K562 (cell line): ENCODE data around the gene CADM2. TPM values are rescaled to one million over a fixed set of nuclear protein-coding genes. Genes with fewer than 3 reads are reported as not detected.

Experiments used
- ATAC-seq: fragments of 200-7000 bp; cut with Tn5 transposase; 3 replicates; pipeline ENCODE4 v1.9.1; 2020; ENCODE audit warnings: moderate library complexity
- BruUV-seq: library from RNA; stranded (reverse); fragments of 400-500 nt; replicated peaks from 2 replicates; lab custom pipeline; 2021; lab: Mats Ljungman, UMichigan
- CTCF ChIA-PET: fragments of 300-600 bp; formaldehyde crosslinking; extraction: SDS; loops from one replicate; lab custom pipeline; 2021; ENCODE audit warnings: low intra/inter-chr PET ratio; lab: Yijun Ruan, JAX
- POLR2A ChIA-PET: fragments of 300-600, 350-650 bp; sonication (Branson Sonifier 250); formaldehyde crosslinking; extraction: SDS; loops from one replicate; lab custom pipeline; 2021; ENCODE audit warnings: antibody characterized with exemption, inconsistent platforms; lab: Yijun Ruan, JAX
- DNase-seq, 4 experiments: peaks; one replicate each; pipeline versions ENCODE4 v3.0.0 to v3.0.0-alpha.2; 2011 to 2018; ENCODE audit warnings: low spot score in 3 of 4, mixed read lengths in 3 of 4; ENCODE audit errors: extremely low read depth in 1 of 4
- FAIRE-seq: peaks from 2 replicates; lab custom pipeline; 2011; peaks lifted over from hg19 to GRCh38; lab: Jason Lieb, UNC
- H2AFZ ChIP-seq: 2 replicates; pipeline ENCODE4 v1.6.0; 2011; ENCODE audit warnings: low read depth, low read length, control low read depth, inconsistent platforms
- H3K27ac ChIP-seq: fragments of 200-600 bp; 3 replicates; pipeline ENCODE4 v1.8.0; 2011; ENCODE audit warnings: low read depth, mild to moderate bottlenecking, control low read depth, inconsistent platforms, low read length, moderate library complexity, mixed read lengths; ENCODE audit errors: extremely low read depth
- H3K27me3 ChIP-seq, 2 experiments: fragments of 300-600 bp in 1 of 2; 2 replicates in 1 of 2; 3 replicates in 1 of 2; pipeline versions ENCODE4 v1.6.0 to v1.8.0; 2011; ENCODE audit warnings: inconsistent platforms in 2 of 2, low read length in 2 of 2, mild to moderate bottlenecking in 1 of 2, mixed read lengths in 1 of 2, moderate library complexity in 1 of 2; ENCODE audit not compliant: control insufficient read depth in 2 of 2, insufficient read depth in 2 of 2
- H3K36me3 ChIP-seq: fragments of 300-600 bp; 3 replicates; pipeline ENCODE4 v1.8.0; 2011; ENCODE audit warnings: mild to moderate bottlenecking, low read length, inconsistent platforms; ENCODE audit not compliant: control insufficient read depth, insufficient read depth
- H3K4me1 ChIP-seq, 2 experiments: fragments of 200-600 bp in 1 of 2; replicated peaks in 1 of 2; 2 replicates in 1 of 2; 3 replicates in 1 of 2; pipeline versions ENCODE4 v1.5.1 to v1.8.0; 2011; ENCODE audit warnings: inconsistent platforms in 2 of 2, low read length in 2 of 2, mild to moderate bottlenecking in 1 of 2, mixed read lengths in 1 of 2, moderate library complexity in 1 of 2; ENCODE audit not compliant: control insufficient read depth in 2 of 2, insufficient read depth in 2 of 2
- H3K4me2 ChIP-seq: 2 replicates; pipeline ENCODE4 v1.6.1; 2011; ENCODE audit warnings: low read length, control low read depth, inconsistent platforms, mixed read lengths; ENCODE audit not compliant: insufficient read depth
- H3K4me3 ChIP-seq: fragments of 200-600 bp; sonication (generic), shearing (Covaris generic); 2 replicates; pipeline ENCODE4 v1.5.1; 2016; ENCODE audit warnings: control low read depth, inconsistent platforms
- H3K79me2 ChIP-seq: fragments of 200-600 bp; 3 replicates; pipeline ENCODE4 v1.8.0; 2011; ENCODE audit warnings: low read length, inconsistent platforms; ENCODE audit not compliant: control insufficient read depth, insufficient read depth
- H3K9ac ChIP-seq, 2 experiments: 2 replicates each; pipeline versions ENCODE4 v1.6.0 to v1.6.1; 2011; ENCODE audit warnings: low read depth in 2 of 2, low read length in 2 of 2, control low read depth in 1 of 2, inconsistent platforms in 1 of 2, mild to moderate bottlenecking in 1 of 2, mixed read lengths in 1 of 2; ENCODE audit not compliant: insufficient read depth in 1 of 2
- H3K9me1 ChIP-seq: one replicate; pipeline ENCODE4 v1.6.0; 2011; ENCODE audit warnings: inconsistent platforms, mild to moderate bottlenecking, low read length, moderate library complexity; ENCODE audit not compliant: control insufficient read depth, insufficient read depth
- H3K9me3 ChIP-seq: replicated peaks from 2 replicates; pipeline ENCODE4 v1.5.1; 2011; ENCODE audit warnings: low read depth, low read length, inconsistent platforms; ENCODE audit not compliant: control insufficient read depth, insufficient read depth
- H4K20me1 ChIP-seq: replicated peaks from 2 replicates; pipeline ENCODE4 v1.6.1; 2011; ENCODE audit warnings: low read length, inconsistent platforms, mixed read lengths; ENCODE audit not compliant: control insufficient read depth, insufficient read depth
- CREBBP ChIP-seq: IDR thresholded peaks from one replicate; pipeline ENCODE4 v1.6.1; 2012; ENCODE audit warnings: low read depth, mild to moderate bottlenecking, control low read depth, inconsistent platforms, low read length
- FUS ChIP-seq: fragments of 200-400 bp; formaldehyde crosslinking; optimal IDR thresholded peaks from 2 replicates; pipeline ENCODE3; 2017; ENCODE audit warnings: low read depth, low read length
- MTF1 ChIP-seq: fragments of 250-450 bp; sonication (Bioruptor Pico); IDR thresholded peaks from 2 replicates; pipeline ENCODE4 v1.9.0; 2021; ENCODE audit warnings: moderate library complexity, mild to moderate bottlenecking, inconsistent platforms, borderline replicate concordance
- SIRT6 ChIP-seq: IDR thresholded peaks from one replicate; pipeline ENCODE4 v1.6.1; 2012; ENCODE audit warnings: low read depth, mild to moderate bottlenecking, control low read depth, inconsistent platforms, low read length, moderate library complexity
- ZNF76 ChIP-seq: fragments of 250-450 bp; sonication (Bioruptor Pico); IDR thresholded peaks from 2 replicates; pipeline ENCODE4 v1.4.0; 2020; ENCODE audit warnings: mild to moderate bottlenecking, moderate library complexity, borderline replicate concordance
- WGBS: fragments of 100-300 bp; shearing (Covaris generic); methylation state at CpG from one replicate; pipeline ENCODE4 v1.1.6; 2016; ENCODE audit warnings: low coverage, mixed read lengths; ENCODE audit not compliant: insufficient coverage; ENCODE audit errors: missing lambda C conversion rate; 5-methylcytosine and 5-hydroxymethylcytosine counted together
- in situ Hi-C: fragments of 300-500 bp; cut with MboI; formaldehyde crosslinking; loops from 4 replicates; pipeline ENCODE4 v1.15.0; 2018; ENCODE audit warnings: inconsistent platforms, mixed read lengths
- intact Hi-C: fragments of 100-400 bp; cut with micrococcal nuclease; formaldehyde crosslinking; loops from 2 replicates; pipeline ENCODE4 v1.14.2; 2022
- polyA plus RNA-seq, 8 experiments: library from polyadenylated mRNA; depleted of rRNA in 4 of 8; stranded (reverse) in 5 of 8; unstranded in 3 of 8; fragments of >200 nt; fragmentation: Nextera tagmentation in 2 of 8; fragmentation: Illumina TruSeq in 1 of 8; extraction: Ambion mirVana in 2 of 8; extraction: Trizol in 1 of 8; gene quantifications; 2 replicates each; pipeline versions ENCODE4 v1.2.1 to v1.2.3, GENCODE V29; 2011 to 2014; ENCODE audit warnings: inconsistent platforms in 1 of 8, missing spikeins in 1 of 8
- total RNA-seq, 7 experiments: library from RNA; depleted of rRNA in 6 of 7; stranded (reverse); fragments of >200 nt in 6 of 7; fragmentation: Illumina TruSeq in 2 of 7; extraction: Trizol in 2 of 7; gene quantifications; 2 replicates each; pipeline versions ENCODE4 v1.2.1 to v1.2.3, GENCODE V29; 2011 to 2021; ENCODE audit warnings: low replicate concordance in 1 of 7
- TF ChIP-seq, protein P1 (sequence below): sonication (generic); formaldehyde crosslinking; IDR thresholded peaks from 2 replicates; pipeline ENCODE4 v1.8.0; 2023; ENCODE audit warnings: mild to moderate bottlenecking, missing genetic modification reagents

The CADM2 gene
- total and polyA plus RNA-seq, 9 of the 15 experiments (the other 6 are each of a cell fraction or from before 2014, with no cell fraction given), result 0.11 to 3.2 (median 0.95) TPM

DNA sequence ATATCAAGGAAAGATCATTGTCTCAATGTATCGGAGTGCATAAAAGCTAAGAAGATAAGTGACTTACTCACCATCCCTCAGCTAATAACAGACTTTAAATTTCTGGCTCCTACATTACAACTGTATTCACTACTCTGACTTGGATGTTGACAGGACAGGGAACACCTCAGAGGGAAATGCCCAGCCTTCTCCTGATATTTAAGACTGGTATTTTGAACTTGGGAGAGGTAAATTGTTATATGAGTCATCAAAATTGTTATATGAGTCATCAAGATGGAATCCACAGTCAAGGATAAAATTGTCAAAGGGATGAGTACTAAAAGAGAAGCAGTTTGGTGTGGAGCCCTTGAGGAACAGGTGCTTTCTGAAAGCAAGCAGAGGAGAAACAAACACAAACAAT, 1070.8 kb downstream of the CADM2 start:
- no peak overlapping the region for H3K27ac ChIP-seq
- H3K36me3 ChIP-seq, result no peaks in the 10 kb centered on the region
- intact Hi-C loops, result no loop called here
- H3K79me2 ChIP-seq, result no peaks in the 10 kb centered on the region
- no peaks in the 10 kb centered on the region for H3K4me1 ChIP-seq
- H4K20me1 ChIP-seq, result no peaks in the 10 kb centered on the region
- H2AFZ ChIP-seq, result no peak overlapping the region
- no peaks in the 10 kb centered on the region for H3K27me3 ChIP-seq
- no TSS peak for BruUV-seq
- H3K9me1 ChIP-seq, result no peaks in the 10 kb centered on the region
- no peak for TF ChIP-seq SIRT6
- TF ChIP-seq CREBBP, result no peak
- TF ChIP-seq, protein P1, sequence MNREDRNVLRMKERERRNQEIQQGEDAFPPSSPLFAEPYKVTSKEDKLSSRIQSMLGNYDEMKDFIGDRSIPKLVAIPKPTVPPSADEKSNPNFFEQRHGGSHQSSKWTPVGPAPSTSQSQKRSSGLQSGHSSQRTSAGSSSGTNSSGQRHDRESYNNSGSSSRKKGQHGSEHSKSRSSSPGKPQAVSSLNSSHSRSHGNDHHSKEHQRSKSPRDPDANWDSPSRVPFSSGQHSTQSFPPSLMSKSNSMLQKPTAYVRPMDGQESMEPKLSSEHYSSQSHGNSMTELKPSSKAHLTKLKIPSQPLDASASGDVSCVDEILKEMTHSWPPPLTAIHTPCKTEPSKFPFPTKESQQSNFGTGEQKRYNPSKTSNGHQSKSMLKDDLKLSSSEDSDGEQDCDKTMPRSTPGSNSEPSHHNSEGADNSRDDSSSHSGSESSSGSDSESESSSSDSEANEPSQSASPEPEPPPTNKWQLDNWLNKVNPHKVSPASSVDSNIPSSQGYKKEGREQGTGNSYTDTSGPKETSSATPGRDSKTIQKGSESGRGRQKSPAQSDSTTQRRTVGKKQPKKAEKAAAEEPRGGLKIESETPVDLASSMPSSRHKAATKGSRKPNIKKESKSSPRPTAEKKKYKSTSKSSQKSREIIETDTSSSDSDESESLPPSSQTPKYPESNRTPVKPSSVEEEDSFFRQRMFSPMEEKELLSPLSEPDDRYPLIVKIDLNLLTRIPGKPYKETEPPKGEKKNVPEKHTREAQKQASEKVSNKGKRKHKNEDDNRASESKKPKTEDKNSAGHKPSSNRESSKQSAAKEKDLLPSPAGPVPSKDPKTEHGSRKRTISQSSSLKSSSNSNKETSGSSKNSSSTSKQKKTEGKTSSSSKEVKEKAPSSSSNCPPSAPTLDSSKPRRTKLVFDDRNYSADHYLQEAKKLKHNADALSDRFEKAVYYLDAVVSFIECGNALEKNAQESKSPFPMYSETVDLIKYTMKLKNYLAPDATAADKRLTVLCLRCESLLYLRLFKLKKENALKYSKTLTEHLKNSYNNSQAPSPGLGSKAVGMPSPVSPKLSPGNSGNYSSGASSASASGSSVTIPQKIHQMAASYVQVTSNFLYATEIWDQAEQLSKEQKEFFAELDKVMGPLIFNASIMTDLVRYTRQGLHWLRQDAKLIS (CRISPR knock-in tag), result no peak
- no peak for TF ChIP-seq MTF1 (CRISPR knock-in tag)
- TF ChIP-seq ZNF76 (CRISPR knock-in tag), result no peak
- TF ChIP-seq FUS, result no peak
- DNase-seq (no peak), FAIRE-seq (no peak), ATAC-seq (no peak)
- POLR2A ChIA-PET, result no interaction called here
- in situ Hi-C loops, result no loop called here
- WGBS, result 0% methylated on average over 1 of the region's 1 CpG
- H3K9me3 ChIP-seq, result no peaks in the 10 kb centered on the region
- H3K9ac ChIP-seq, result no peak overlapping the region
- H3K4me3 ChIP-seq, result no peak overlapping the region
- CTCF ChIA-PET, result no interaction called here
- no peak overlapping the region for H3K4me2 ChIP-seq
